GM19463 (cell line): ENCODE results near the gene ACOT9.
A peak's percentile ranks its signal among the peaks of the same experiment; 100 is the strongest.
"Not testable (repeated sequence)": the region's sequence is repeated elsewhere in the genome, so short reads cannot be mapped to it uniquely, and the experiment has no call there.

ENCODE experiments used
- ATAC-seq: cut with Tn5 transposase; IDR thresholded peaks from one replicate; pipeline ENCODE4 v1.9.1; 2021; ENCODE audit warnings: mild to moderate bottlenecking, moderate library complexity; ENCODE audit not compliant: unreplicated experiment

Gene ACOT9

GRCh38 chrX:23699636-23700194, 43.4 kb downstream of the ACOT9 start:
- ATAC-seq, result no peak

GRCh38 chrX:23694606-23695005, 48.5 kb downstream of the ACOT9 start:
- ATAC-seq, result no peak

- ATAC-seq, result no peak
These were observed 50.9 kb downstream of the ACOT9 start for GRCh38 chrX:23692166-23692565.

- ATAC-seq, result not testable (repeated sequence)
These were observed 66.6 kb downstream of the ACOT9 start for GRCh38 chrX:23676486-23676885.

GRCh38 chrX:23673108-23673507, 70.0 kb downstream of the ACOT9 start:
- no peak for ATAC-seq

GRCh38 chrX:23670528-23670927, 72.5 kb downstream of the ACOT9 start:
- no peak for ATAC-seq

- ATAC-seq, result peak; percentile 30
These were observed 74.7 kb downstream of the ACOT9 start for GRCh38 chrX:23668335-23668734.

GRCh38 chrX:23667239-23668177, 75.6 kb downstream of the ACOT9 start, which contains the start of gene PRDX4:
Gene PRDX4 (plus strand): TSS chrX:23667493. CDS start chrX:23667571, 78 bp downstream.
- peak; percentile 60 for ATAC-seq

- no peak for ATAC-seq
These were observed 76.8 kb downstream of the ACOT9 start for GRCh38 chrX:23666282-23666681.

- no peak for ATAC-seq
These were observed 78.6 kb downstream of the ACOT9 start for GRCh38 chrX:23664496-23664895.

GRCh38 chrX:23662853-23663252, 80.2 kb downstream of the ACOT9 start:
- peak; percentile 32 for ATAC-seq

GRCh38 chrX:23662187-23662586, 80.9 kb downstream of the ACOT9 start:
- peak; percentile 51 for ATAC-seq

- no peak for ATAC-seq
These were observed 81.4 kb downstream of the ACOT9 start for GRCh38 chrX:23661671-23662070.

GRCh38 chrX:23660766-23661132, 82.3 kb downstream of the ACOT9 start:
- ATAC-seq, result no peak

GRCh38 chrX:23660083-23660765, 82.9 kb downstream of the ACOT9 start:
- not testable (repeated sequence) for ATAC-seq

GRCh38 chrX:23659339-23659738, 83.7 kb downstream of the ACOT9 start:
- no peak for ATAC-seq

GRCh38 chrX:23656684-23657083, 86.4 kb downstream of the ACOT9 start:
- no peak for ATAC-seq

GRCh38 chrX:23656091-23656490, 87.0 kb downstream of the ACOT9 start:
- no peak for ATAC-seq
